GM19239 (cell line): ENCODE data around the gene FLRT1.

Experiments
- DNase-seq: peaks from one replicate; pipeline ENCODE4 v3.0.0; 2011; ENCODE audit warnings: low spot score; ENCODE audit not compliant: insufficient read length
- FAIRE-seq: peaks from 2 replicates; lab custom pipeline; 2011; peaks lifted over from hg19 to GRCh38; lab: Jason Lieb, UNC

FLRT1 gene

DNA sequence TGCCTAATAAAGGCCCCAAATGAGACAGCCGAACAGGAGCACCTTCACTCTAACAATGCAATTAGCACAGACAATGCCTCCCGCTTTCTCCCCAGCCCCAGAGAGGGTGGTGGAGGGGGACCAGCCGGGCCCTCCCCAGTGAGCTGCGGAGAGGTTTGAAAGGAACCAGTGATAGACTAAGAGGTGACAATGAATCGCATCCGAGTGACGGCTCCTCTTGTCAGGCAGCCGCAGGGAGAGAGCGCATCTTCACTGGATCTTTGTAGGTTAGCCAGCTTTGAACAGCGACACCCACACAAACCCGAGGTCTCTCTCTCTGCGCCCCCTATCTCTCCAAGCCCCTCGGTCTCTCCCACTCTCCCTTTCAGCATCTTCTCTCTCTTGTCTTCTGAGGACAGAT is 28.0 kb downstream of the FLRT1 start:
- DNase-seq (no peak), FAIRE-seq (no peak)

DNA sequence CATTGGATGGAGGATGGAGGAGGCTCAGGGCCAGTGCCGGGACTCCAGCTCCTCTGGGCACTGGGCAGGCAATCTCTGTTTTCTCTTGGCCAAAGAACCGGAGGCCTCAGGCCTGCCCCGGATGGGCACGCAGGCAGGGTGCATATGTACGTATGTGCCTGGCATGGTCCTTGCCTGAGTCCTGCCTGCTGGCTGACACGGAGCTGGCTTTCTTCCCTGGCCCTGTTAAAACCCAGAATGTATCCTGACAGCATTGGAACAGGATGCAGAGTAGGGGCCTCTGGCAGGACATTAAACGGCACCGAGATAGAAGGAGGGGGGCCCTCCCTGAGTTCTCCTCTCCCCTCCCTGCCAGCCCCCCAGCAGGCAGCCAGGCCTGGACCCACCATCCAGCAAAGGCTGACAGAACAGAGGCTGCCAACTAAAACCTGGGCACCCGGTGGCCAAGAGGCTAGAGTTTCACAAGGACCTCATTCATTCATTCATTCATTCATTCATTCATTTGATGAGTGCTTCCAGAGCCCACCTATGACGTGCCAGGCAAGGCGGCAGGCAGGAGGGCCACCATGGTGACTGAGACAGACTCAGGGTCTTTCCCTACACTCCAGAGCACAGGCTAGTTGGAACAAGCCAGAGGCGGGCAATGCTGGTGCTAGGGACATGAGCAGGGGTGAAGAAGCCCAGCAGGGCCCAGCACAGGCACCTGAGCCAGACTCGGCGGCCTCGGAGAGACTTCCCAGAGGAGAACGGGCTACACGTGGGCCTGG is 28.8 kb downstream of the FLRT1 start:
- DNase-seq: no peak
- no peak for FAIRE-seq

DNA sequence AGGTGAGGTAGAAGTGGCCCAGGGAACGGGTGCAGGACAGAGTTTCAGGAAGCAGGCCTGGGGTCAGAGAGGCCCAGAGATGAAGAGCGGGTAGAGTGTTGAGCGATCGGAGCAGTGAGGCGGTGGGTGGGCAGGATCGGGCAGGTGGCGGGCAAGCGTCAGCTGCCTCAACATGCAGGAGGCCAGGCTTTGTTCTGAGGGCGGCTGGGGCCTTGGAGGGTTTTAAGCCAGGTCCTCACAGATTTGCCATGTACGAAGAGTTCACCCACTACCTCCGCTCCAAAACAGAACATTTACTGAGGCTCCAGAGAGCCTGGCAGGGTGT is 29.4 kb downstream of the FLRT1 start:
- FAIRE-seq: no peak
- DNase-seq: no peak

DNA sequence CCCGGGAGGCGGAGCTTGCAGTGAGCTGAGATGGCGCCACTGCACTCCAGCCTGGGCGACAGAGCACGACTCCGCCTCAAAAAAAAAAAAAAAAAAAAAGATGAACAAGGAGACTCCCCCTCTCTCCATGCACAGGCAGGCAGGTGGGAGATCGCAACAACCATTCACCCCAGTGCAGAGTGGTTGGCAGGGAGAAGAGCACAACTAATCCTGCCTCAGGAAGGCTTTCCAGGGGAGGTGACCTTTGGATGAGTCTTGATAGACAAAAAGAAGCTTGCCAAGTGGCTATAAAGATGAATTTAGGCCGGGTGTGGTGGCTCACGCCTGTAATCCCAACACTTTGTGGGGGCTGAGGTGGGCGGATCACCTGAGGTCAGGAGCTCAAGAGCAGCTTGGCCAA is 30.0 kb downstream of the FLRT1 start:
- no peak for FAIRE-seq
- no peak for DNase-seq

DNA sequence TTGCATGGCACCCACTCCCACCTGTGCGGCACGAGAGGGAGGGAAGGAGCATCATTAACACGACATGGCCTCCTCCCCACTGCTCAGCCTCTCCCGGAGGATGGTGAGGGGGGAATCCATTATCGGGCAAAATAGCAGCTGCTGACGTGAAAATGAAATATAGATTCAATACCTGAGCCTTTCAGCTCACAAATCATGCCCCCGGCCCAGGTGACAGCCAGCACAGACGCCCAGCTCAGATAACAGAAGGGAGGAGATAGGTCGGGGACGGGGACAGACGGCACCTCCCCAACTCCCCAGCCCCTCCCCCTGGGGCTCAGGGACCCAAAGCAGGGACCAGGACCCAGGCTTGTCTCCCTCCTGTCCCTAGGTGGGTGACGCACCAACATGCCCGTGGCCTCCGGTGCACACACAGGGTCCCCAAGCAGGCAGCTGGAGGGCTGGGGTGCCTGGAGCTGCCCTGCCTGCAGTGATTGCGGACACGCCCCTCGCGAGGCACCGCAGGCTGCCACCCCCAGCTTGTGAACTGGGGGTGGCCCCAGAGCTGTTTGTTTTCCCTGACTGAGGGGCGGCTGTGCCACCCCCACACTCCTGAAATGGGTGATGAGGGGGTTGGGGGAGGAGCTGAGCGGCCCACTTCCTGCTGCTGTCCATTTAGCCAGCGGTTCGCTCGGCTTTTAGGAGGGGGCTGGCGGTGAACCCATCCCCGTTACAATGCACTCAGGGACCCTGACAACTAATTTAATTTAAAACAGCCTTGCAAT is 31.7 kb downstream of the FLRT1 start:
- DNase-seq: no peak
- FAIRE-seq: no peak

DNA sequence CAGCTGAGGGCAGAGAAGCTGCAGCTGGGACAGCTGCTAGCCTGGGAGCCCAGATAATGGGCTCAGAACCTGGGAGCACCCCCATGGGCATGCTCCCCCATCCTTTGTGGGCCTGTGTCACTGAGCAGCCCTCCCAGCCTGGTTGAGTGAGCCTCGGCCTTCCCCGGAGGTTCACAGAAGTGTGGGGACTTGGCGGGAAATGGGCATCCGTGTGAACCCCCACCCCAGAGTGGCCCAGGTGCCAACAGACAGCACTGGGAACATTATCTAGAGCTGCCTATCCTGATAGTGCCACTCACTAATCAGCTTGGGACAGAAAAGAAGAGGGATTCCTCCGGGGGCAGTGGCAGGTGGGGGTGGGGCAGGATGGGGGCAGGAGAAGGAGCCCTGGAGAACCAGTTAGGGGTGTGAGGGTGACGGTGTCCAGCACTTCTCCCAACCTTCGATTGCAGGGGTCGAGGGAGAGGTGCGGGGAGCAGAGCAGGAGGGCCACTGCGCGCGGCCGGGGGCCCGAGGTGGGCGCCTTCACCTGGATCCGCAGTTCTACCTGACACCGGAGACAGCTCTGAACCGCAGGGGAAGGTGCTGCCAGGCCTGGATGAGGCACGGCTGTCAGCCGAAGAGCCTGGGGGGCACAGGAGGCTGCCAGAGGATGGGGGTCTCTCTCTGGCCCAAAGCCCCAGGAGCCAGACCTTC is 33.1 kb downstream of the FLRT1 start:
- DNase-seq (no peak), FAIRE-seq (no peak)

DNA sequence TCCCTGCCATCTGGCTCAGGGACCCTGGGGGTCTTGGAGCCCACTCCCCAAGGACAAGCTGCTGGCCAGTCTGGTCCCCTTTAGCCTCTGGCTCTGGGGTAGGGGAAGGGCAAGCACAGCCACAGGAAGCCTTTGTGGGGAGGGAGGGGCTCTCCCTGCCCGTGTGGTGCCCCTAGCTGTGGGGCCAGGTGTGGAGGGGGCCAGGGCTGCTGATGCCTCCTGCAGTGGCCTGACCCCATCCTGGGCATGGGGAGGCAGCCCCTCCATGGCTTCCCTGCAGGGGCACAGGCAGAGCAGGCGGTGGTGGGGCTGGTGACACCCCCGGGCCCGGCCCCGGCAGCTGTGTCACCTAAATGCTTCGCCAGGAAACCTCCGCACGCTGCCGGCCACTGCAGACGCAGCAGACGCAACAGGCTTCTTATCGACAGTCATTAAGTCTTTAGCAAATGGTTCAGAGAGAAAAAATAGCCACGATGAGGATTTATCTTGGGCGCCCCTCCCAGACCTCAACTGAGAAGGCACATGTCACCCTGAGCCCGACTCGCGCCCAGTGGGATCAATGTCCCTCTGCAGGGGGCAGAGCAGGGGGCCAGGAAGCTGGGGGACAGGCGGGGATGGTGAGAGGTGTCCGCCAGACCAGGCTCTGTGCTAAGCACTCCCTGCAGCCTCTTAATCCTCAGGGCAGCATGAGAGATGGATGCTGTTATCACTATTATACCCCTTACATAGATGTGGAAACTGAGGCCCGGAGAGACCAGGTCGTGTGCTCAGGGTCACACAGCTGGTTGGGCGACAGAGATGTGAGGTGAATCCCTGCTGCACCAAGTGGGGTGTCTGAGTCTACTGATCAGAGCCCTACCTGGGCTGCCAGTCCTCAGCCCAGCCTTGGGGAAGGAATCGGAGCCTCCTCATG is 33.9 kb downstream of the FLRT1 start:
- no peak for DNase-seq
- FAIRE-seq: no peak

DNA sequence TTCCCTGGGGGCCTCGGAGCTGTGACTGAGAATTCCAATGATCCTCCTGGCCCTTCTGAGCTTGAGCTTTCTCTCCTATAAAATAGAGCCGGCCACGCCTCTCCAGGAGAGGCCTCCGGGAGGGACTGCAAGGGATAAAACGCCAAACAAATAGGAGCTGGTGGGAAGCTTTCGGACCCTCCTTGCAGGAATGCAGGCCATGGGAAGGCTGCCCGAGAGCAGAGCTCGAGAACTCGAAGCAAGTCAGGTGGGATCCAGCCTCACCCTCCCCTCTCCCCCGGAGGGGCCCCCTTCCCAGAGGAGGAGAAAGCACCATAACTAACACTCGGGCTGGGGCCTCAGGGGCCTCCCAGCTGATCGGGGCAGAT is 34.6 kb downstream of the FLRT1 start:
- no peak for DNase-seq
- no peak for FAIRE-seq

DNA sequence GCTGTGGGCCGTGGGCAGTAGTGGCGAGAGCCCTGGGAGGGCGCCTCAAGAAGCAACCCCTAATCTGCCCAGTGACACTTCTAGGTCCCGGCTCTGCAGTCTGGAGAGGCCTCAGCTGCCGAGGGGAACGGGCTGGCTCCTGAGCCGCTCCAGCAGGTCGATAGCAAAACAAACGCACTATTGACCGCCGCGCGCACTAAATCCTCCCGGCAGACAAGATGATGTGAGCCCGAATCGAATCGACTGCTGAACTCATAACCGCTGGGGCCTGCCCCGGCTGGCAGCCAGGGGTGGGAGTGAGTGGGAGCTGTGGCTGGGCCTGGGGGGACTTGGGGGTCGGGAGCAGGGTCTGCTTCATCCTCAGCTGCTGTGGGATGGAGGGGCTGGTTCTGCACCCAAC is 36.1 kb downstream of the FLRT1 start:
- no peak for DNase-seq
- FAIRE-seq: no peak

DNA sequence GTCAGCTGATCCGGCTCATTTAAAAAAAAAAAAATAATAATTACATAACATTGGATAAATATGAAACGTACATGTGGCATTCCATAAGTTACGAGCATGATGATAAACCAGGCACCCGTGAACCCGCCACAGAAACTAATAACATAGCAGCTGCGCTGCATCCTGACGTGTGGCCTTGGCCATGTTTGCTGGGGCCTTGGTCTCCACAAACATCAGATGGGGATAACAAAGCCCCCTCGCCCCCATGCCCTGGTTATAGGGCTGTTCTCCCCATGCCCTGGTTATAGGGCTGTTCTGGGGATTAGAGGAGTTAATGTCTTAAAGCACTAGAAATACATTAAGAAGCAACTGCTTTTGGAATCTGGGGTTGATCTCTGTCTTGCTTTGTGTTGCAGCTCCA is 36.7 kb downstream of the FLRT1 start:
- no peak for FAIRE-seq

DNA sequence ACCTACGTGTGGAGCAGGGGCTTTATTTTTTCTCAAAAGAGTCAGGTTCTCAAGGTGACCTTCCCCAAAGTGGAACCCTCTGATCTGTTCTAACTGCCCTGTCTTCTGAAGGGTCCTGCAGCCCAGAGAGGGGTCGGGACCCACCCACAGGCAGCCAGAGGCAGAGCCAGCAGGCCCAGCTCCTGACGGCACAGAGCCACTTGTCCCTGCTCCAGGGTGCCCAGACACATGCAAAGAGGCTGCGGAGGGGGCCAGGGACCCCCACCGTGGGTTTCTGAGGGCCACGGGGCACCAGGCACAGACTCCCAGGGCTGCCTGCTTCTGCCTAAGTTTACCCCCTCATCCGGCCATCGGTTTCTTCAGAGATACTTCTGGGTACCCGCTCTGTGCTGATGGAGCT is 37.1 kb downstream of the FLRT1 start:
- DNase-seq (no peak), FAIRE-seq (no peak)

More for the DNA sequence above, 36.7 kb downstream of the FLRT1 start:
- DNase-seq: no peak

DNA sequence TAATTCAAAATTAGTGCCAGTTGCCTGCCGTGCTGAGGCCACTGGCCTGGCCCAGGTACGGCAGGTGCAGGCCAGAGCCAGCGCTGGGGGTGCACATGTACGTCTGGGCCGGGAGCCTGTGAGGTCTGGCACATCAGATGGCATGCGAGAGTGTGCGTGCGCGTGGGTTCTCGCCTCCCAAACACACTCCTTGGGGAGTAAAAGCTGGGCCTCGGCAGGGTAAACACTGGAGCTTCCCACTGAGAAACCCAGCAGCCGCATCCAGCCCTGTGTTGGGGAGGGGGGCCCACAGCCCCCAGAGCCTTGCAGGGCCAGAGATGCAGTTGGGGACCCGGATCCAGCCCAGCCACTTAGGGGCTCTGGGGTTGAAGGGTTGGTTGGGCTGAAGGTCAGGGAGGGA is 37.8 kb downstream of the FLRT1 start:
- no peak for FAIRE-seq
- DNase-seq: no peak

DNA sequence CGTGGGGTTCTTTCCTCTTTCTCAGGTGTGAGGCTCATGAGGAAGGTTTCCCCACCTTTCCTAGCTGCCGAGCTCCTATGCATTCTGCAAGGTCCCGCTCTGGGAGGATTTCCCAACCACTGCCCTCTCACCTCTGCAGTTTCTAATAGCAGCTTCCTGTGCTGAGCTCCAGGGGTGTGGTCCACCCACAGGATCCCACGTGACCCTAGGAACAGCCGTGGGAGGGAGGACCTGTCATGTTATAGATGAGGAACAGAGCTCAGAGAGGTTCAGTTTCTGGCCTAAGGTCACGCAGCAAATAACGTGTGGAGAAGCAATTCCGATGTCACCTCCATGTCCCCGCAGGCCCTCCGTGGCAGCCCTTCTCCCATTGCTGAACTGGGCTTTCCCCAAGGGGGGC is 38.5 kb downstream of the FLRT1 start:
- DNase-seq (no peak), FAIRE-seq (no peak)

DNA sequence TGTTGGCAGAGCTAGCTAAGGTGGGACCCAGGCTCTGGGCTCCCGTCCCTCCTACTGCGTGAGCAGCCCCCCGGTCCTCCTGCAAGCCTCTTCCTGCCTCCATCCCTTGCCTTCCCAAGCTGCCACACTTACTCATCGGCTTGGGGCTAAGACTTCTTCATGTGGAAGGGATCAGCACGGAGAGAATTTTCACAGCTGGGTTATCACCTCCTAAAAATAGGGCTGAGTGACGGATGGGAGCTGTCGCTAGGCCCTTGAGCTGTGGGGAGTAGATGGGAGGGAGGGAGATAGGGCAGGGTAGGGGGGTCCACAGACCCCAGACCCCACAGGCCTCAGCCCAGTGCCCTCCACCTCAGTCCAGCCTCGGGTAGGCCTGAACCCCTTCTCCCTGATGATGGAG is 41.0 kb downstream of the FLRT1 start:
- FAIRE-seq (no peak), DNase-seq (no peak)

DNA sequence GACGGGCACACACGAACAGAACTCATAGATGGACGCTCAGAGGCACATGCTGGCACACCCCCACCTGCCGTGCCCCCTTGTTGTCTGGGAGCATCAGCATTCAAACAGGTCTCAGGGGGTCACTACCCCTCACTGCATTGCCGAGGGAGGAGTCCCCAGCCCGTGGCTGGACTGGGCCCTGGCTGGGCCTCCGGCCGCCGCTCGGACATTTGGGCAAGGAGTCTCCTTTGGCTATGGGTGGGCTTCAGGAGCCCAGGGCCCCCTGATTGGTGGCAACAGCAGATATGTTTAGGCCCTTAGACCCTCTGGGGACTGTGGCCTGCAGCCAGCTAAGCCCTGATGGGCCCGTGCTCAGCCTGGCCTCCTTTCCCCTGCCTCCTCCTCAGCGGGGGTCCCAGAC is 41.9 kb downstream of the FLRT1 start:
- DNase-seq: no peak
- FAIRE-seq: no peak

DNA sequence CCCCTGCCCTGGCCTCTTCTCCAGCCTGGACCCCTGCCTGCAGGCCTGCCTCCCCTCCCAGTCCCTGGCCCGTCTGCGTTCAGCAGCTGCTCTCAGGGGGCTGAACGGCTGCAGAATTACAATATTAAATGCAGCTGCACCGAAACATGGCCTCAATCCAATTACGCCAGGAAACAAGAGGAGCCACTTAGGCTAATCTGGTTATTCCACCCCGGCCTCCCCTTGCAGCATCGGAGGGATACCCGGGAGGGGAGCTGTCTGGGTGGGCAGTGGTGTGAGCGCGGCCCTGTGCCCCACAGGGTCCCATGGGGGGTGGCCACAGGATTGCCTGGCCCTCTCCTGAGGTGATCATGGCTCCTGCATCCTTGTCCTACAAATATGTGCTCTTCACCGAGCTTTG is 42.6 kb downstream of the FLRT1 start:
- DNase-seq: no peak
- FAIRE-seq: no peak

DNA sequence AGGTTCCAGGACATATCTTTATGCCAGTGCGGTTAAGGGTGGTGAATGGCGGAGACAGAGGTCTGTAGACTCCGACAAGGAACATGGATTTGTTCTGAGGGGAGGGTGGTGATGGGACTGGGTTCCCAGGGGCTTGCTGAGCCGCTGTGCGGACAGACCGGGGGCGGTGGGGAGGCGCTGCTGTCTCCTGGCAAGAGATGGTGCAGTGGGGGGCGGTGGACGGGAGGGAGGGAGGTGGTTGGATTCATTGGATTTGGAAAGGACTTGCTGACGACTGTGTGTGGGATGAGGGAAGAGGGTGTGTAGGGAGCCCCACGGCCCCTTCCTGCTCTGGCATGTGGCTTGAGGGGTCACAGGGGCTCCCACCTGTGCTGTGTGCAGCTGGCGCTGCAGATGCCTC is 43.2 kb downstream of the FLRT1 start:
- no peak for FAIRE-seq
- DNase-seq: no peak

DNA sequence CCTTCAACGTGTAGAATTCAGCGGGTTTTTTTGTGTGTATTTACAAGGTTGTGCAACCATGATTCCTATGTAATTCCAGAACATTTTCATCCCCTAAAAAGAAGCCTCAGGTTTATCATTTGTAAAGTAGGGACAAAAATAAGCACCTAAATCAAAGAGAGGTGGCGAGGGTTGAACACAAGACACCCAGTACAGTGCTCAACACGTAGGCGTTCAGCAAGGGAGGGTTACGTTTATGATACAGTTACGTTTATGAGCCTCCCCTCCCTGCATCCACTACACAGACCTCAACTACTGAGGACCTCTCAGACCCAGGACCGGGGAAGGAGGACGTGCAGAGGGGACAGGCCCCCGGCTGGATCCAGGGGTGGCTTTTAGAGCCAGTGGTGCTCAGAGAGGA is 44.7 kb downstream of the FLRT1 start:
- DNase-seq (no peak), FAIRE-seq (no peak)

DNA sequence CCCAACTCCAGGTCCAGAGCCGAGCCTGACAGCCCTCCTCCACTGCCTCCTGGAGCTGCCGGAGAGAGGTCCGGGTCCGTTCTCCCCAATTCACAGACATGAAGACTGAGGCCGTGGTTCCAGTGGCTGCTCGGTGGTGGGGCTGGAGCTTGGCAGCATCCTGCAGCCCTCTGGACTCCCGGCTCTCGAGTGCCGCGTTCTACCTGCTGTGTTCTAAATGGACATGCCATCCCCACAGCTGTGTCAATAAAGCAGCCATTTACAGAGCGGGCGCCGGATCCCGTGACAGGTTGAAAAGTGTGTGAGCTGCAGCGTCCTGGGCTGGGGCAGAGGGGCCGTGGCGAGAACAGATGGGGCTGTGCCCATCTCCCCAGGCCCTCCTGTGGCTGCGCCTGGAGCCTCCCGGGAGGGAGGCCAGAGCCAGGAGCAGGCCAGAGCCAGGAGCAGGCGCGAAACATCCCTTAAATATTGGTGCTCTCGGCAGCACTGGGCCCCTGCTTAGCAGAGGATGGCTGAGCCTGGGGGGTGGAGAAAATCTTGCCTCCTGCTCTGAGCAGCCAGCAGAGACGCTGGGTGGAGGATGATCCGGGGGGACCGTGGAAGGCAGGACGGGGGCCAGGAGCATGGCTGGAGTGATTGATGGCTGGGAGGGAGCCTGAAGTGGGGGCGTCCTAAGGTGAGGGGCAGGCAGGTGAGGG is 46.2 kb downstream of the FLRT1 start:
- FAIRE-seq: no peak

More for the DNA sequence above, 46.2 kb downstream of the FLRT1 start:
- DNase-seq: no peak
